ENCODE measurements around the gene TXNL1. TPM values are rescaled to one million over a fixed set of nuclear protein-coding genes. Genes with fewer than 3 reads are reported as not detected.

TXNL1 gene
- total RNA-seq, 6 donors from 2014 or later = 6.9 to 53.4 (median 41.1) TPM

DNA sequence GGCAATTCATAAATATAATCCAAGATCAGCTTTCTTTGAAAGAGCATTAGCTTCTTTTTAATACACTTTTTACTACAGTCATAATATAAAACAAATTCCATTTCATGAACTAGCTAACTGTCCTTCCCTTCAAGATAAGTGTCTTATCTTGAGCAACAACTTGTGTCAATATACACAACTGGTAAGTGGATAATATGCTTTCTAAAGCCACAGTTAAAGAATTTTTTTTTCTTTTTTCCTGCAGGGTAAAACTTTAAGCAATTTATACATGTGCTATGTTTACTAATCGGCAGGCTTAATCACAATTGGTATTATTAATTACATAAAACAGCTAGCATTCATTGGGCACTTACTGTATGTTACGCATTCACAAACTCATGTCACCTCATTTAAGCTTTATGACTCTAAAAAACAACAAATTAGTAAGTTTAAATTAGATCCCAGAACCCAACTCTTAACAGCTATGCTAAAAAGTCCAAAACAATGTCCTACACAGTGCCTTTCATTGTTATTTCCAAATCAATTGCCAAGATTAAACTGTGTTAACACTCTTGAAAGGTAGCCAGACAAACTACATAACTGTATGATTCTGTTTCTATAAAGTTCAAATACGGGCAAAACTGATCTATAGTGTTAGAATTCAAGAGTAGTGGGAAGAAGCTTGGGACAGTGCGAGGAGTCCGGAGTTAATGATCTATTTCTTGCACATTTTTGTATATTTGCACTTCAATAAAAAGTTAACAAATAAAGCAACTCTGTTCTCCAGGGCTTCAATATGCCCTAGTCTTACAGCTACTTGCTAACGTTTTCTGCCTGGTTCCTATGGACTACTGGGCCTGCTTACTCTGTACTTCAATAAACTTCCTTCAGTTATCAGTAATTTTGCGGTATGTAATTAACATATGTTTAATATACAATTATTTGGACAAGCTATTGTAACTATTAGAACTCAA is 6.0 kb downstream of the TXNL1 start:
- Histone ChIP-seq H3K27me3 (no peaks in the 10 kb centered on the region), H3K36me3 (peaks cover 0 to 17% (median 0%) of the 10 kb centered on the region in 4 donors), H3K27ac (no peak overlapping the region), H3K4me3 (no peak overlapping the region), H3K9me3 (no peaks in the 10 kb centered on the region), H3K4me1 (peaks cover 15 to 57% (median 34%) of the 10 kb centered on the region in 4 donors)
- TF ChIP-seq EP300 (IDR thresholded peaks at IDR 0.05) = no peak
- TF ChIP-seq, protein P1, sequence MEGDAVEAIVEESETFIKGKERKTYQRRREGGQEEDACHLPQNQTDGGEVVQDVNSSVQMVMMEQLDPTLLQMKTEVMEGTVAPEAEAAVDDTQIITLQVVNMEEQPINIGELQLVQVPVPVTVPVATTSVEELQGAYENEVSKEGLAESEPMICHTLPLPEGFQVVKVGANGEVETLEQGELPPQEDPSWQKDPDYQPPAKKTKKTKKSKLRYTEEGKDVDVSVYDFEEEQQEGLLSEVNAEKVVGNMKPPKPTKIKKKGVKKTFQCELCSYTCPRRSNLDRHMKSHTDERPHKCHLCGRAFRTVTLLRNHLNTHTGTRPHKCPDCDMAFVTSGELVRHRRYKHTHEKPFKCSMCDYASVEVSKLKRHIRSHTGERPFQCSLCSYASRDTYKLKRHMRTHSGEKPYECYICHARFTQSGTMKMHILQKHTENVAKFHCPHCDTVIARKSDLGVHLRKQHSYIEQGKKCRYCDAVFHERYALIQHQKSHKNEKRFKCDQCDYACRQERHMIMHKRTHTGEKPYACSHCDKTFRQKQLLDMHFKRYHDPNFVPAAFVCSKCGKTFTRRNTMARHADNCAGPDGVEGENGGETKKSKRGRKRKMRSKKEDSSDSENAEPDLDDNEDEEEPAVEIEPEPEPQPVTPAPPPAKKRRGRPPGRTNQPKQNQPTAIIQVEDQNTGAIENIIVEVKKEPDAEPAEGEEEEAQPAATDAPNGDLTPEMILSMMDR (IDR thresholded peaks at IDR 0.05) = no peak
- TF ChIP-seq POLR2A (IDR thresholded peaks at IDR 0.05) = no peak
- DNase-seq (no peak), ATAC-seq (ENCODE audit: low FRiP score in 2 of 2) (no peak)
- 69 to 78% methylated on average over 7 of the region's 7 CpGs for WGBS, 2 donors

DNA sequence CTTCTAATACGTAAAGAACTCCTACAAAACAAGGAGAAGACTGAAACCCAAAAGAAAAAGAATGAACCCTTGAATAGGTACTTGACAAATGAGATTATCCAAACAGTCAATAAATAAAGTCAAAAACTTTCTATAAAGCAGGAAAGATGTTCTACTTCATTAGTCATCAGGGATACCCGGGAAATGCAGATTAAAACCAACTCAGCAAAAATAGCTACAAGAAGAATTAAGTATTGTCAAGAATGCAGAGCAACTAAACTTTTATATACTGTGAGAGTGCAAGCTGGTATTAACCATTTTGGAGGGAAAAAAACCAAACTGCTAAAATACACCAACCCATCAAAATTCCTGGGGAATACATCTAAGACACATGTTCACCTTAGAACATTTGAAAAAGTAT is 10.4 kb downstream of the TXNL1 start:
- TF ChIP-seq, protein P1 (IDR thresholded peaks at IDR 0.05) = no peak
- TF ChIP-seq POLR2AphosphoS5 (IDR thresholded peaks at IDR 0.05) (no peak), EP300 (IDR thresholded peaks at IDR 0.05) (no peak), POLR2A (IDR thresholded peaks at IDR 0.05) (no peak)
- DNase-seq (no peak), ATAC-seq (ENCODE audit: low FRiP score in 2 of 2) (no peak)
- peaks cover 0 to 33% (median 2%) of the 10 kb centered on the region in 4 donors for H3K36me3 ChIP-seq
- WGBS, 2 donors = 78 to 81% methylated on average over 2 of the region's 2 CpGs
- no peaks in the 10 kb centered on the region for H3K9me3 ChIP-seq
- H3K4me3 ChIP-seq = no peak overlapping the region
- H3K4me1 ChIP-seq = peaks cover 3 to 23% (median 18%) of the 10 kb centered on the region in 4 donors
- H3K27me3 ChIP-seq = no peaks in the 10 kb centered on the region
- no peak overlapping the region for H3K27ac ChIP-seq

DNA sequence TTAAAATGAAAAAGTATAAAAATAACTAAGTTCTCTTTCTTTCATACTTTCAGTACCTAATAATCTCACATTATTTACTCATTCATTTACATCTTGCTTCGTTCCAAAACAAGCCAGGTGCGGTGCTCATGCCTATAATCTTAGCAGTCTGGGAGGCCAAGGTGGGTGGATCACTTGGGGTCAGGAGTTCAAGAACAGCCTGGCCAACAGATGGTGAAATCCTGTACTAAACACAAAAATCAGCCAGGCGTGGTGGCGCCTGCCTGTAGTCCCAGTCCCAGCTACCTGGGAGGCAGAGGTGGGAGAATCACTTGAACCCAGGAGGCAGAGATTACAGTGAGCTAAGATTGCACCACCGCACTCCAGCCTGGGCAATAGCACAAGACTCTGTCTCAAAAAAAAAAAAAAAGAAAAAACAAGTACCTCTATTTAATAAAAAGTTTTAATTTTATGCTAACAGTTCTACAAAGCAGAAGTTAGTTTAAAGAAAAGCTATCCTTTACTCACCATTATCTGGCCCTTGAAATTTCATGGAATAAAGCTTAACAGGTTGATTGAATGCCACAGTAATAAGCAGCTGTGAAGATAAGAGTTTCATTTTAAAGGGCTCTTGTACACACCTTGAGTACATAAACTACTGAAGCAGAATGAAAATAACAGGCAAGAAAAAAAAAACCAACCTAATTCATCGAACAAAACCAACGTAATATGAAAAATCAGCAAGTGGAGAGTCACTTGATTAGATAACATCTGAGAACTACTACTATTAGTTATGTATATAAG is 22.5 kb downstream of the TXNL1 start:
- no peak overlapping the region for H3K4me3 ChIP-seq
- no peaks in the 10 kb centered on the region for H3K9me3 ChIP-seq
- 59 to 68% methylated on average over 7 of the region's 7 CpGs for WGBS, 2 donors
- no peaks in the 10 kb centered on the region for H3K27me3 ChIP-seq
- H3K4me1 ChIP-seq = peaks cover 0 to 5% (median 0%) of the 10 kb centered on the region in 4 donors
- DNase-seq = peak in 1 of 2 donors; percentile 76
- TF ChIP-seq, protein P1 (IDR thresholded peaks at IDR 0.05) = no peak
- TF ChIP-seq POLR2AphosphoS5 (IDR thresholded peaks at IDR 0.05) = no peak
- TF ChIP-seq POLR2A (IDR thresholded peaks at IDR 0.05) = no peak
- TF ChIP-seq EP300 (IDR thresholded peaks at IDR 0.05) = no peak
- peaks cover 7 to 87% (median 36%) of the 10 kb centered on the region in 4 donors for H3K36me3 ChIP-seq
- ATAC-seq (ENCODE audit: low FRiP score in 2 of 2) = peak; percentile 35 to 70
- H3K27ac ChIP-seq = no peak overlapping the region

DNA sequence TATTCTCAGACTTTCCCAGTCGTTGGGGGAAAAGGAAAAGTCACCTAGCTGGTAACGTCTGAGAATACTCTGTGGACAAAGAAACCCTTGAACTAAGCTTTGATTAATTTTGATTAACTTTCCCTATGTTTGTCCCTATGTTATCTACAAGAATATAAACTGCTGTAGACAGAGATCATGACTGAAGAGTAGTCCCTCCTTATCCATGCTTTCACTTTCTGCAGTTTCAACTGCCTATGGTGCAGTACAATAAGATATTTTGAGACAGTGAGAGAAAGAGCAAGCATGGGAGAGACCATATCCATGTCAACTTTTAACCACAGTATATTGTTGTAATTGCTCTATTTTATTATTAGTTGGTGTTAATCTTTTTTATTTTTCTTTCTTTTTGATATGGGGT is 31.8 kb downstream of the TXNL1 start:
- H3K36me3 ChIP-seq = peaks cover 4 to 93% (median 32%) of the 10 kb centered on the region in 4 donors
- TF ChIP-seq EP300 (IDR thresholded peaks at IDR 0.05) (no peak), POLR2AphosphoS5 (IDR thresholded peaks at IDR 0.05) (no peak), POLR2A (IDR thresholded peaks at IDR 0.05) (no peak)
- TF ChIP-seq, protein P1 (IDR thresholded peaks at IDR 0.05) = no peak
- H3K4me3 ChIP-seq = no peak overlapping the region

More for the DNA sequence above, 31.8 kb downstream of the TXNL1 start:
- ATAC-seq (ENCODE audit: low FRiP score in 2 of 2) = no peak
- H3K9me3 ChIP-seq = no peaks in the 10 kb centered on the region
- no peak overlapping the region for H3K27ac ChIP-seq
- DNase-seq = no peak
- H3K27me3 ChIP-seq = no peaks in the 10 kb centered on the region
- no peaks in the 10 kb centered on the region for H3K4me1 ChIP-seq
- 87 to 88% methylated on average over 2 of the region's 2 CpGs for WGBS, 2 donors

Data from upper lobe of left lung (tissue), 6 donors.